ENCODE results near the gene SKA2.
"Not testable (repeated sequence)": the region's sequence is repeated elsewhere in the genome, so short reads cannot be mapped to it uniquely, and the experiment has no call there.

SKA2 gene

GRCh38 chr17:59094861-59095530, 60.0 kb downstream of the SKA2 start:
- DNase-seq = no peak

GRCh38 chr17:59093702-59094231, 61.2 kb downstream of the SKA2 start:
- no peak for DNase-seq

- DNase-seq = no peak
Measured at GRCh38 chr17:59093145-59093701, 61.8 kb downstream of the SKA2 start.

- DNase-seq = not testable (repeated sequence)
Measured at GRCh38 chr17:59090593-59090992, 64.4 kb downstream of the SKA2 start.

GRCh38 chr17:59084154-59084553, 70.8 kb downstream of the SKA2 start:
- DNase-seq = no peak

DNA sequence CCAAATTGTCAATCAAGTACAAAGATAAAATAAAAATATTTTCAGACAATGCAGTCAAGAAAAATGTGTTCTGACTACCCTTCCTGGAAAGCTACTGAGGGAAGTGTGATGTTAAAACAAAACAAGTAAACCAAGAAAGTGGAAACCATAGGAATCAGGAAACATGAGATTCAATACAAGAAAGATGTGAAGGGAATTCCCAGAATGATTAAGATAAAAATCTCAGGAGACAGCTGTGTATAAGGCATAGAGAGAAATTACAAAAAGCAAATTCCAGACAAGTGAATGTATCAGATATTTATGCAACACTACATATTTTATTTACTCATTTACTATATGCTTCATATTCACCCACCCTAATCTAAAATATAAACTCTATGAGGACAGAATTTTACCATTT, 80.5 kb downstream of the SKA2 start:
- no peak for DNase-seq

GRCh38 chr17:59073972-59074371, 81.0 kb downstream of the SKA2 start:
- no peak for DNase-seq

- no peak for DNase-seq
Measured at GRCh38 chr17:59069856-59070255, 85.1 kb downstream of the SKA2 start.

DNA sequence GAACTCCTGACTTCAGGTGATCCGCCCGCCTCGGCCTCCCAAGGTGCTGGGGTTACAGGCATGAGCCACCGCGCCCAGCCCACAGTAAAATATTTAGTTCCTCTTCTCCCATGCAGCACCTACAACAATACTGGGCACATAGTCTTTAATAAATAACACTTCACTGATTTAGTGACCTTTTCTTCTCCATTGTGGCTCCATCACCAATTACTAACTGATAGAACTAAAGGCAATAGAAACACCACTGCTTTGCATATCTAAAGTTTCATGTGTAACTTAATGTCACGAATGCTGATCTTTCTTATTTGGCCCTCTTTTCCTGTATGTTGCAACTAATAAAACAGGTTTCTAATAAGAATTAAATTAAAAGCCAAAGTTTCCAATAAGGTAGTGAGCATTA, 87.2 kb downstream of the SKA2 start:
- no peak for DNase-seq

GRCh38 chr17:59067340-59067739, 87.6 kb downstream of the SKA2 start:
- DNase-seq = no peak

GRCh38 chr17:59062509-59062908, 92.5 kb downstream of the SKA2 start:
- DNase-seq = no peak

Data from inflammatory macrophage treated with lipopolysaccharide for 4 hours (primary cell).